ENCODE results near the gene ZNF10.
A peak's percentile ranks its signal among the peaks of the same experiment; 100 is the strongest.

ZNF10 gene

GRCh38 chr12:133130038-133130807, at the start of gene ZNF10, which contains the start of gene ZNF891:
Gene ZNF10, plus strand, starts transcription at chr12:133130627. Its CDS starts 13,866 bp downstream, at chr12:133144493.
Gene ZNF891, minus strand, starts transcription at chr12:133130274. Its CDS starts 8,356 bp downstream, at chr12:133121918.
- FAIRE-seq: peak; percentile 28

DNA sequence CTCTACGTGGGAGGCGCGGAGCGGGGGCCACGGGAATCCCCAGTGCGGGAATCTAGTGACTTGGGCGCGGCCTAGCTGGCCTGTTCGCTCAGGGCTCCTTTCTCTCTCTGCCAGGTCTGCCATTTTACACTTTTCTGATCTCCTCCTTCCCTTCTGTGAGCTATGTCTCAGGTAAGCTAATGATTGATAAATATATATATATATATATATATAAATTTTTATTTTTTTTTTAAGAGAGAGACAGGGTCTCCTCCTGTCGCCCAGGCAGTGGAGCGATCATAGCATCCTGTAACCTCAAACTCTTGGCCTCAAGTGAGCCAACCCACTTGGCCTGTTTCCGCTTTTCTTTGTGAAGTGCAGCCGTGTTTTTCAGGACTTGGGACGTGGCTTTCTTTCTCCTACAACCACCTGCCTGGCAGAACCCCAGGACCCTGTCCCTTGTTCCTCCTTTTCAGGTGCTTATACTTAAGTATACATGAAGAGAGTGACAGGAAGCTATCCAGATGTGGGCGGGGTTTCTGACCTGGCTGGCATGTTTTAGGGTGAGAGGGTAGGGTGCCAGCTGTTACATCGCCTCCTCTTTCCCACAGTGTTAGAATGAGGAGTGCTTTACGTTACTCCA, 49.2 kb upstream of the ZNF10 start:
- DNase-seq (ENCODE audit: insufficient read length, low spot score): no peak
- no peak for FAIRE-seq

More at GRCh38 chr12:133130038-133130807, at the start of gene ZNF10, which contains the start of gene ZNF891:
- DNase-seq (ENCODE audit: insufficient read length, low spot score): peak; percentile 62

DNA sequence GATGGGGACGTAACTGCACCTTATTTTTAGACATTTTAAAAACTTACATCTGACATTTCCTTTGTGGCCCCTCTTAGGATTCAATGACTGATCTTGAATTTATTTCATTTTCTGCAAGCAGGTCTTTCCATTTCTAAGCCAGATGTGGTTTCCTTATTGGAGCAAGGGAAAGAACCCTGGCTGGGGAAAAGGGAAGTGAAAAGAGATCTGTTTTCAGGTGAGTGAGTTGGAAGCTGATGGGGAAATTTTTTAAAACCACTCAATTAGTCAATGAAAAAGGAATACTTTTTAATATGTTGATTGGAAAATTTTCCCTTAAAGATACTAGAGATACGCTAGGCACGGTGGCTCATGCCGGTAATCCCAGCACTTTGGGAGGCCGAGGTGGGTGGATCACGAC, 47.1 kb upstream of the ZNF10 start:
- FAIRE-seq (no peak), DNase-seq (ENCODE audit: insufficient read length, low spot score) (no peak)

- no peak for DNase-seq (ENCODE audit: insufficient read length, low spot score)
- no peak for FAIRE-seq
Observed at GRCh38 chr12:133105620-133106019, 24.8 kb upstream of the ZNF10 start.

DNA sequence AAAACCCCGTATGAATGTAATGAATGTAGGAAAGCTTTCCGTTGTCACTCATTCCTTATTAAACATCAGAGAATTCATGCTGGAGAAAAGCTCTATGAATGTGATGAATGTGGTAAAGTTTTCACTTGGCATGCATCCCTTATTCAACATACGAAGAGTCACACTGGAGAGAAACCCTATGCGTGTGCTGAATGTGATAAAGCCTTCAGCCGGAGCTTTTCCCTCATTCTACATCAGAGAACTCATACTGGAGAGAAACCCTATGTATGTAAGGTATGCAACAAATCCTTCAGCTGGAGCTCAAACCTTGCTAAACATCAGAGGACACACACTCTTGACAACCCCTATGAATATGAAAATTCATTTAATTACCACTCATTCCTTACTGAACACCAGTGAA, 24.2 kb upstream of the ZNF10 start:
- DNase-seq (ENCODE audit: insufficient read length, low spot score) (no peak), FAIRE-seq (no peak)

DNA sequence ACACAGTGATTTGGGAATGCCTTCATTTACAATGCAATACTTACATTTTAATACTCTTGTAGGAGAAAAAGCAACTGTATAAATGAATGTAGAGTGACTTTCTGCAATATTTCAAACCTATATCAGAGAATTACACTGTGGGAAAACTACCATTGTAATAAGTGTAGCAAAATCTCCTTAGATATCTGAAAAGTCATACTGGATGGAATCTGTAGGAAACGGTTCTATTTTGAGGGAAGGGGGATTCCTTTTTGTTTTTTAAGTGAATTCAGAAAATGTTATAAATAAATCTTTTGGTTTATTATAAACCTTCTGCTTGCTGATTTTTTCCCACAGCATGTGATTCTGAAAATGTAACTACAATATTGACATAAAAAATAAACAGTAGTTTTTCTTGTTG, 23.3 kb upstream of the ZNF10 start:
- no peak for DNase-seq (ENCODE audit: insufficient read length, low spot score)
- no peak for FAIRE-seq

DNA sequence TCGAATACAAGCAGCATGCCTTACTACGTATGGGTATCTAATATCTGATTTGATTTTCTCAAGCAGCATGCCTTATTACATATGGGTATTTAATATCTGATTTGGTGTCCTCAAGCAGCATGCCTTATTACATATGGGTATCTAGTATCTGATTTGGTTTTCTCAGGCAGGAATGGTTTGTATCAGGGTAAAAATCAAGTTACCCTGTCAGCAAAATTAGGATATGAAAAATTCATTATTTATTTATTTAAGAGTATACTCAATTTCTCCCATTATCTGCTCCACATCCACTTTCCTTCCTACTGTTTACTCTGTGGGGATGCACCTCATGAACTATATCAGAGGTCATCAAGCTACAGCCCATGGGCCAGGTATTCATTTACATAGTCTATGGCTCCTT, 22.3 kb upstream of the ZNF10 start:
- FAIRE-seq: no peak
- DNase-seq (ENCODE audit: insufficient read length, low spot score): no peak

DNA sequence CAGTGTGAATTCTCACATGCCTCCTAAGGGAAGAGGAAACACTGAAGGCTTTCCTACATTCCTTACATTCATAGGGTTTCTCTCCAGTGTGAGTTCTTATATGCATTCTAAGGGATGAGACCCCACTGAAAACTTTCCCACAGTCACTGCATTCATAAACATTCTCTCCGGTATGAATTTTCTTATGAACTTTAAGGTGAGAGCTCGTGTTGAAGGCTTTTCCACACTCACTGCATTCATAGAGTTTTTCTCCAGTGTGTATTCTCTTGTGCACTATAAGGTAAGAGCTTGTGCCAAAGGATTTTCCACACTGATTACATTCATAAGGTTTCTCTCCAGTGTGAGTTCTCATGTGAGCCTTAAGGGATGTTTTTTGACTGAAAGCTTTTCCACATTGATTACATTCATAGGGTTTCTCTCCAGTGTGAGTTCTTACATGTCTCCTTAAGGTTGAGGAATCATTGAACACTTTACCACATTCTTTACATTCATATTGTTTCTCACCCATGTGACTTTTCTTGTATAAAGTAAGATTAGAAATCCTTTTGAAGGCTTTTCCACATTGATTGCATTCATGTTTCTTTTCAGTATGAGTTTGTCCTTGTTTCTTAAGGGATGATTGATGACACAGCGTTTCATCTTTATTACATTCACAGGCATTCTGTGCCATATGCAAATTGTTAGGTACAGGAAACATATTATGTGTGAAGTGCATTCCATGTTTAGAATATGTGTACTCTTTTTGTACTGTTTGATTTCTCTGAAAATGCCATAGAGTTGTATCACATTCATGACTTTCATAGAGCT, 9.8 kb upstream of the ZNF10 start:
- DNase-seq (ENCODE audit: insufficient read length, low spot score) (no peak), FAIRE-seq (no peak)

DNA sequence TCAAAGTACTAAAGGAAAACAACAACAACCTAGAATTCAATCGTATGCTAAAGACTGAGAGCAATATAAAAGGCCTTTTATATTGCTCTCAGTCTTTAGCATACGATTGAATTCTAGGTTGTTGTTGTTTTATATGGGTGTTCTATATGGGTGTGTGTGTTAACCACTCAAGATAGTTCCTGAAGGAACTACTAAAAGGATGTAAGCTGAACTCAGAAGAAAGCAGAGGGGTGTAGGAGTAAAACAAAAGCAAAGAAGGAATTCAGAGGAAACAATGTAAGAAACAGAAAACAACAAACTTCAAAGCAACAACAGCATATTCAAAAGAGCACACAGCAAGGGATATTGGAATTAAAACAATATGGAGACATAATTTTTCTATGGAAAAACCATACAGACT, 5.8 kb upstream of the ZNF10 start:
- FAIRE-seq: no peak
- DNase-seq (ENCODE audit: insufficient read length, low spot score): no peak

GRCh38 chr12:133129368-133130037, 924 bp upstream of the ZNF10 start:
- FAIRE-seq (peak; percentile 68), DNase-seq (ENCODE audit: insufficient read length, low spot score) (peak; percentile 1)

- FAIRE-seq (peak; percentile 87), DNase-seq (ENCODE audit: insufficient read length, low spot score) (no peak)
Observed at GRCh38 chr12:133130808-133131128, 341 bp downstream of the ZNF10 start.

GRCh38 chr12:133135747-133136146, 5.3 kb downstream of the ZNF10 start:
- DNase-seq (ENCODE audit: insufficient read length, low spot score): no peak
- no peak for FAIRE-seq

DNA sequence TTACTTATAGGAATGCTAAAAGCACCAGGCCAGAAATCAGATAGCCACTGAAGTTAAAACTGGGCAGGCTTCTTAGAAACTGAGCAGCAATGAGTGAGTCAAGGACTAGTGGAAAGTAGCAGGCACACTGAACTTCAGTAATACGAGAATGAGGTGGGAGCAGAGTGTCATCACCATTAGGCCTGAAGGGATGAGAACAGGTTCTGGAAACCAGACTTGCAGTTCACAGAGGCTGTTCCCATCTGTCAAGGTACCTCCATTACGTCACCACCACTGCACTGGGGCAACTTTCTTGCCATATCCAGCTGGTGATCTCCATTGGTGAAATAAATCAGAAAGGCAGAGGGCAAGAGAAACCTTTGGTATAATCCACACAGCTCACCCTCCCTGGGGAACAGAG, 15.6 kb downstream of the ZNF10 start:
- no peak for DNase-seq (ENCODE audit: insufficient read length, low spot score)
- FAIRE-seq: no peak

- DNase-seq (ENCODE audit: insufficient read length, low spot score) (no peak), FAIRE-seq (no peak)
Observed at GRCh38 chr12:133156125-133156690, 25.8 kb downstream of the ZNF10 start.

DNA sequence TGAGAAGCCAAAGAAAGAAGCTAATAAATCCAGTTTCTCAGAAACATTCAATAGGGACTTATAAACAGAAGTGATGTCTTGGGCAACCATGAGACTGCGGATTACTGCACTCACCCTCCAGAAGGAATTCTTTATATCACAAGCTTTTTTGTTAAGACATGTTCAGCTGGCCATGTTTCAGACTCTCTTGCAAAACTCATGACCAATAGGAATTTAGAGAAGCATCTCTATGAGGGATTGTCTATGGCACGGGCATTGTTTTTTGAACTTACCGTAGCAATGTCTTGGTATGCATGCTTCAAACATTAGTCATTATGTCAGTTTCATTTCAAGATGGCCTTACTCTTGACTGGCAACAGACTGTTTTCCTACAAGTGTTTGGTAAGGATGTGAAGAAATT, 35.3 kb downstream of the ZNF10 start:
- DNase-seq (ENCODE audit: insufficient read length, low spot score): no peak
- FAIRE-seq: no peak

- no peak for DNase-seq (ENCODE audit: insufficient read length, low spot score)
- no peak for FAIRE-seq
Observed at GRCh38 chr12:133172491-133172890, 42.1 kb downstream of the ZNF10 start.

DNA sequence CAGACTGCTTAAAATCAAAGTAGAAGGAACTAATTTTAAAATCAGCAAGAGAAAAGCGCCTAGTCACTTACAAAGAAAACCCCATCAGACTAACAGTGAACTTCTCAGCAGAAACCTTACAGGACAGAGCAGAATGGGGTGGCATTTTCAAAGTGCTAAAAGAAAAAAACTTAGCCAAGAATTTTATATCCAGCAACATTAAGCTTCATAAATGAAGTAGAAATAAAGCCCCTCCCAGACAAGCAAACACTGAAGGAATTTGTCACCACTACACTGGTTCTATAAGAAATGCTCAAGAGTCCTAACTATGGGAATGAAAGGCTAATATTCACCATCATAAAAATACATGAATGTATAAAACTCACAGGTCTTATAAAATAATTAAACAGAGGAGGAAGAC, 44.5 kb downstream of the ZNF10 start:
- FAIRE-seq (no peak), DNase-seq (ENCODE audit: insufficient read length, low spot score) (no peak)

GRCh38 chr12:133180669-133181068, 50.2 kb downstream of the ZNF10 start:
- FAIRE-seq (no peak), DNase-seq (ENCODE audit: insufficient read length, low spot score) (no peak)

DNA sequence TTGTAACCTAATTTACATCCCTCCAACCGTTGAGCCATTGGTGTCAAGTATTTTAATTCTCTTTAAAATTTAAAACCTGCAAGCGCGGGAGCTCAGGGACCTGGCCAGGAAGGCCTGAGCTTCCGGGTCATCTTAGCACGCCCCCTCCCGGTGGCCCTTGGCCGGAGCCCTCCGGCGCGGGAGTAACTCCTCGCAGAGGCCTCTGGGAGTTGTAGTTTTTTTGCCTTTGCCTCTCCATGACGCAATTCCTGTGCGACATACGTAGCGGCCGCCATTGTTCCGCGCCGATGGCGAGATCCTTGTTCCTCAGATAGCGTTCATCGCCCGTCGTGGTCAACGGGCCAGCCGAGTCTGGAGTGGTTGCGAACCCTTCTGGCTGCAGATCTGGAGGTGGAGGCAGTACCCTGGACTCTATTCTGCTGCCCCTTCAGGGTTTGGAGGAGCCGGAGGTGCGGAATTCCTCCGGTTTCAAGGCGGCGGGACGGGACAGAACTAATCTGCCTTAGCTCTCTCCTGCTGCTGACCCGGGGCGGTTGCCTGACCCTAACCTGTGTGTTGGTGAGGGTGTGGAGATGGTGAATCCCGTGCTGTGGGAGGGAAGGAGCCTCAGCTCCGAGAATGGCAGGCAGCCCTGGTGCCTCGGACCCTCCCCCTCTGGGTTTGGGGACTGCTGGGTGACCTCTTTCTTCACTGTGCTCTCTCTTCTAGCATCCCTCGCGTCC, 51.0 kb downstream of the ZNF10 start, which contains the start of gene ZNF268:
TSS of gene ZNF268 (plus strand) at position 258 of the 722 bp plus-strand sequence. CDS start 503 bp downstream, outside the sequence.
- DNase-seq (ENCODE audit: insufficient read length, low spot score): peak; percentile 80
- peak; percentile 96 for FAIRE-seq

GRCh38 chr12:133190176-133190575, 59.7 kb downstream of the ZNF10 start:
- no peak for DNase-seq (ENCODE audit: insufficient read length, low spot score)
- FAIRE-seq: no peak
